GM19238 (cell line): ENCODE results near the gene ARHGEF37.
"Not testable (repeated sequence)": the region's sequence is repeated elsewhere in the genome, so short reads cannot be mapped to it uniquely, and the experiment has no call there.

Experiments used
- DNase-seq: peaks from one replicate; pipeline ENCODE4 v3.0.0; 2011; ENCODE audit warnings: low spot score; ENCODE audit not compliant: insufficient read length

The ARHGEF37 gene

GRCh38 chr5:149567226-149567625 is 14.1 kb upstream of the ARHGEF37 start:
- no peak for DNase-seq

DNA sequence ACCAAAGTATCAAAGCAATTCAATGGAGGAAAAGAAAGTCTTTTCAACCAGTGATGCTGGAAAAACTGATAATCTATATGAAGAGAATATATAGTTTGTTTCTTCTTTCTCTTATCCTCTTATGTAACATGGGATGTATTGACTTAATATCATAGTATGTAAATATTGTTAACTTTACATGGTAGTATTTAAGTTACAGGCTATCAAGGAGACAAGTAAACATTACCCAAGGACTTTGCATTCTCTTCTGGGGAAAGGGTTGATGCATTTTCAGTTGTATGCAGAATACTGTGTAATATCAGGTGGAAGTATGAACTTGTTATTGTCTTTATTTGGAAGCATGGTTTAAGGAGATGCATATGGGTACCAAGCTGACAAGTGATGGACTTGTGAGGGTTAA is 9.1 kb upstream of the ARHGEF37 start:
- DNase-seq: no peak

- no peak for DNase-seq
Measured at GRCh38 chr5:149572576-149573231, 8.6 kb upstream of the ARHGEF37 start.

DNA sequence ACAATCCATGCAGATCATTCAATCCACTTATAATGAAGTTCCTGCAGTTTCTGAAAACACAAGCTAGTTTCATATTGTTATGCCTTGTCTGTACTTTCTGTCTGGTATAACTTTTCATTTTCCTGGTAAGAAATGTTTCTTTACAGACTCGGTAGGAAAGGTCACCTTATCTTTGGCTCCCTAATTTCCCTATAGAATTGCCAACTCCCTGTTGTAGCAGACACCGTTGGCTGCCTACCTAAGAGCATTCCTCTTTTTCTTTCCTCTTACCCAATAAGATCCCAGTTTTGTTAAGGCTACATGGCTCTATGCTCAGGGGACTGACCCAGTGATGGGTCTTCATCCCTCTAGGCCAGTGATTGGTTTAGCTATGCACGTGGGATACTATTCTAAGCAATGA is 6.2 kb upstream of the ARHGEF37 start:
- DNase-seq: no peak

GRCh38 chr5:149576021-149576420 is 5.3 kb upstream of the ARHGEF37 start:
- no peak for DNase-seq

- no peak for DNase-seq
Measured at GRCh38 chr5:149578896-149579295, 2.4 kb upstream of the ARHGEF37 start.

- no peak for DNase-seq
Measured at GRCh38 chr5:149580808-149581191, 498 bp upstream of the ARHGEF37 start.

GRCh38 chr5:149581931-149582768 is 852 bp downstream of the ARHGEF37 start:
- DNase-seq: no peak

- no peak for DNase-seq
Measured at GRCh38 chr5:149583394-149583793, 2.1 kb downstream of the ARHGEF37 start.

DNA sequence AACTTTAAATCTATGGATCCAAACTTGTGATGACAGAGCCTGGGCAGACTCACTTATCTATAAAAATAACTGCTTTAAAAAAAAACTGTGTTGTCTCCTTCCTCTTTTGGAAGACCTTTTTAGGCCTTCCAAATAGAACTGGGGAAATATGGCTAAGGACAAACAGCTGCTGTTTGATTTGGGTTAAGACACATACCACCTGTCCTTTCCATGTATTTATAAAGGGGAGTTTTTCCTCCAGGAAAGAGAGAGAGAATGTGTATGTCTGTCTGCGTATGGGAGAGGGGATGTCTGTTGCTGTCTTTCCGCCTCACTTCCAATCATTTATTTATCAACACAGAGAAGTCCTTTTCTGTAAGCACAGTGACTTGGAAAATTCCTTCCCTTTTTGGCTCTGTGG is 2.8 kb downstream of the ARHGEF37 start:
- DNase-seq: no peak

- no peak for DNase-seq
Measured at GRCh38 chr5:149585910-149586309, 4.6 kb downstream of the ARHGEF37 start.

- DNase-seq: no peak
Measured at GRCh38 chr5:149586708-149587318, 5.5 kb downstream of the ARHGEF37 start.

- DNase-seq: no peak
Measured at GRCh38 chr5:149588936-149589335, 7.6 kb downstream of the ARHGEF37 start.

- no peak for DNase-seq
Measured at GRCh38 chr5:149593370-149593769, 12.1 kb downstream of the ARHGEF37 start.

- DNase-seq: no peak
Measured at GRCh38 chr5:149594206-149594895, 13.1 kb downstream of the ARHGEF37 start.

DNA sequence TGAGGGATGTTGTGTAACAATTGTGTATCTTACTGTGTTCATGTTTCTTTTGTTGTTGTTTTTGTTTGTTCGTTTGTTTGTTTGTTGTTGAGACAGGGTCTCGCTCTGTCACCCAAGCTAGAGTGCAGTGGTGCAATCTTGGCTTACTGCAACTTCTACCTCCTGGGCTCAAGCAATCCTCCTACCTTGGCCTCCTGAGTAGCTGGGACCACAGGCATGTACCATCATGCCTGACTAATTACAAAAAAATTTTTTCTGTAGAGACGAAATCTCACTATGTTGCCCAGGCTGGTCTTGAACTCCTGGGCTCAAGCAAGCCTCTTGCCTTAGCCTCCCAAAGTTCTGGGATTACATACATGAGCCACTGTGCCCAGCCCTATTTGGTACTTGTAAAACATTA is 13.8 kb downstream of the ARHGEF37 start:
- DNase-seq: not testable (repeated sequence)

GRCh38 chr5:149596712-149597111 is 15.4 kb downstream of the ARHGEF37 start:
- DNase-seq: no peak

DNA sequence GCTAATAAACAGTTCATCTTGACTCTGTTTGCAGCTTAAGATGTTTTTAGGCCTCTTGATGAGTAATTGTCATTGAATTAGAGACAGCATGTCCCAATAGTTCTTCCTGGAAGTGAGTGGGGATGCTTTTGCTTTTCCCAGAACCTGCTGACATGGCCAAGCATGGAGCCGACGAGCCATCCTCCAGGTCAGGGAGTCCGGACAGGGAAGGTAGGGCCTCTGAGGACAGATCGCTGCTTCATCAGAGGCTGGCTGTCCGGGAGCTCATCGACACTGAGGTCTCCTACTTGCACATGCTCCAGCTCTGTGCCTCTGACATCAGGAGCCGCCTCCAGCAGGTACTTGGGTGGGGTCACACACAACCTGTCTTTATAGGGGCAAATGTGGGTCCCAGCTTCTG is 16.3 kb downstream of the ARHGEF37 start:
- DNase-seq: no peak

DNA sequence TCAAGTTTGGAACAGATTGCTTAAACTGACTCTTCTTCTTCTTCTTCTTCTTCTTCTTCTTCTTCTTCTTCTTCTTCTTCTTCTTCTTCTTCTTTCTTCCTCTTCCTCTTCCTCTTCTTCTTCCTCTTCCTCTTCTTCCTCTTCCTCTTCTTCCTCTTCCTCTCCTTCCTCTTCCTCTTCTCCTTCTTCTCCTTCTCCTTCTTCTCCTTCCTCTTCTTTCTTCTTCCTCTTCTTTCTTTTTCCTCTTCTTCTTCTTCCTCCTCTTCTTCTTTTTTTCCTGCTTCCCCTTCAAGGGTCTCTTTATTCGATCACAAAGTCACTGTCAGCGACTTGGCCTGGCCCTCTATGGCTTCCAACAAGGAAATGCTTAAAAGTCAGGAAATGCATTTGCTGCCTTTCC is 16.9 kb downstream of the ARHGEF37 start:
- DNase-seq: not testable (repeated sequence)

DNA sequence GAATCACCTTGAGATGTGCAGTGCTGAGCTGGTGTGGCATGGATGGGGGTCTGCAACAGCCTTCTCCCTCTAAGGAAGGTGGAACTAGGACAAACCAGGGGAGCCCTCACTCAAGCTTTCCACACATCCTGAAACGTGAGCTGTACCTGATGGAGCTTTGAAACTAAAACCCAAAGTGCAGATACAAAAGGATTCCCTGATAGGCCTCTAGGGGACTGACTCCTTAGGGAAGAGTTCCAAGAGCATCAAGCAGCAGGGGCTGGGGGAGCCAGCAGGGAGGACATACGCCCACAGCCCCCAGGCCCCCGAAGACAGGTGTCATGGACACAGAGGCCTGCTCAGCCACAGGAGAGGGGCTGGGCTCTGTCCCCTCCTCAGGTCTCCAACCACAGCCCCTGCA is 17.7 kb downstream of the ARHGEF37 start:
- DNase-seq: no peak

DNA sequence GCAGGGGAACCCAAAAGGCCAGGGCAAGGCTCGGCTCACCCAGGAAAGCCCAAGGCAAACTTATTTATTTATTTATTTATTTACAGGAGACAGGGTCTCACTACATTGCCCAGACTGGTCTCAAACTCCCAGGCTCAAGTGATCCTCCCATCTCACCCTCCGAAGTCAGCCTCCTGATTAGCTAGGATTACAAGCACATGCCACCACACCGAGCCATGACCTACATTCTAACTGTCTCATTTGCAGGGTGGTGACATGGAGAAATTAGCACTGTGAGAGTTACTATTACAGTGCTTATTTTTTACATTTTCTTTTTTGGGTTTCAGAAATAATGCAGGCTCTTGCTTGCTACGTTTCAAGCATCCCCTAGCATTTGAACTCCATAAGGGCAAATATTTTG is 18.1 kb downstream of the ARHGEF37 start:
- no peak for DNase-seq

- no peak for DNase-seq
Measured at GRCh38 chr5:149600932-149601331, 19.6 kb downstream of the ARHGEF37 start.
